Fibroblast of peridontal ligament (primary cell): ENCODE data around the gene ZNF678.
A peak's percentile ranks its signal among the peaks of the same experiment; 100 is the strongest.

Experiments
- DNase-seq: peaks from one replicate; pipeline ENCODE4 v3.0.0-alpha.2; 2010; ENCODE audit errors: extremely low read depth

The ZNF678 gene

DNA sequence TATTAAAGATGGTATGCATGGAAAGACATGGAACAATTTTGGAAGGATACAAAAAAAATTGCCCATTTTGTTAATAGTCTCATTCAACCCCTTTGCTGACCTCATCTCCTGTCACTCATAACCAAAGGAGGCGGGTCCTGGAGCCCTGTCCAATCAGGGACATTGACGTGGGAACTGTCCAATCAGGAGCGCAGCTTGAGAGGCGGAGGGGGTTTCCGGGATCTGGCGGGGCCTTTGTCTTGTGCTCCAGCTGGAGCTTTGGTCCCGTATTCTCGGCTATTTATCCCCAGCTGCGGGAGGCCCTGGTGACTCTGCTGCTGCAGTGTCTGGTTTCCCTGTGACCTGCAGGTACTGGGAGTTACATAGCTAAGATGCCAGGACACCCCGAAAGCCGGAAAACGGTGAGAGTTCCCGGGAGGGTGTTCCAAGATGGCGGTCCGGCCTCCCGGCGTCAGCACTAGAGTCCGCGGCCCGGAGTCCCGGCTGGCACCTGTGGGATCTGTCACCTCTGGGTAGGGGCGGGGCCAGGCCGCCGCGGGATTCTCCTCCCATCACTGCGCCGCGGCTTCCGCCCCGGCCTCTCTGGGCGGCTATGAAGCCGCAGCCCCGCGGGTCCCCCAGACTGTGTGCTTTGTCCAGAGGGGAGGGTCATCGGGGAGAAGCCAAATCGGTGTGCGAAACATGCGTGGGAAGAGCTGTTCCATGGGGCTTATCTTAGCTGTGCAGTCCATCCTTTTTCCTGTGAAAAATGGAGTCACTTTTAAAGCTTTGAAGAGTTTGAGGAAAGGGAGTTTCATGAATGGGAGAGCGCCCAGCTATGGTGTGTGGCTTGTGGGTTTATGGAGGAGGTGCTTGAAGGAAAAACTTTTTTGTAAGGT, at the start of gene ZNF678:
ZNF678 (plus strand) TSS at position 233 of the 878 bp plus-strand sequence. CDS start 87,436 bp downstream, outside the sequence.
- peak; percentile 93 for DNase-seq

DNA sequence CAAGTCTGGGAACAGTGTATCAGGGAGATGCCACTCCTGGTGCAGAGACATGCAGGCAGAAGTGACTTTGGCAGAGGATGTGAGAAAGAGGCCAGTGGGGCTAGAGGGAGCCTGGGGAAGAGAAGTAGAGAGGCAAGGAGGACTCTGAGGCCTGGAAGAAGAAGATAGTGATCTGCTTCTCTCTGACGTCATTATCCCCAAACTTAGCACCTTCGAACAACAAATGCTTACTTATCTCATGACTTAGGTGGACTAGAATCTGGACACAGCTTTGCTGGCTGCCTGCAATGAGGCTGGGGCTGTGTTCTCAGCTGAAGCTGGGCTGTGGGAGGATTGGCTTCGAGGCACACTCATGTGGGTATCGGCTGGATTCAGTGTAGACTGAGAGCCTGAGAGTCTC, 44.5 kb upstream of the ZNF678 start:
- DNase-seq: no peak

DNA sequence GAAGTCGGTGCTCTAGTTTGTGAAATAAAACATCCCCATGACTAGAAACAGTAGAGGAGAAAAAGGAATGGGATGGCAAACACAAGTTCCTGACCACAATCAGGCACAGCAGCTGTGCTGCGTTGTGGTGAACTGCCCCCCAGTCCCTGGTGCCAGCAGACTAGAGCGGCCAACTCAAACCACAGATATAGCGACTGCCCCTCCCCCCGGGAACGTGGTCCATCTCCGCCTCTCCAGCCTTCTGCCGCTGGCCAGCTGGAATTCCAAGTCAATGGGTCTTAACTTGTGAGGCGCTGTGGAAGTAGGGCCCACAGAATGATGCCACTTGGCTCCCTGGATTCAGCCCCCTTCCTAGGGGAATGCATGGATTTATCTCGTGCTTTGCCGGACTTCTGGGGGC, 41.6 kb upstream of the ZNF678 start:
- DNase-seq: no peak

DNA sequence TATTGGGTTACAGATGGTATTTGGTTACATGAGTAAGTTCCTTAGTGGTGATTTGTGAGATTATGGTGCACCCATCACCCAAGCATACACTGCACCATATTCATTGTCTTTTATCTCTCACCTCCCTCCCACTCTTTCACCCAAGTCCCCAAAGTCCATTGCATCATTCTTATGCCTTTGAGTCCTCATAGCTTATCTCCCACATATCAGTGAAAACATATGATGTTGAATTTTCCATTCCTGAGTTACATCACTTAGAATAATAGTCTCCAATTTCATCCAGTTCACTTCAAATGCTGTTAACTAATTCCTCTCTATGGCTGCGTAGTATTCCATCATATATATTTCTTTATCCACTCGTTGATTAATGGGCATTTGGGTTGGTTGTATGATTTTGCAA, 36.8 kb upstream of the ZNF678 start:
- DNase-seq: no peak

DNA sequence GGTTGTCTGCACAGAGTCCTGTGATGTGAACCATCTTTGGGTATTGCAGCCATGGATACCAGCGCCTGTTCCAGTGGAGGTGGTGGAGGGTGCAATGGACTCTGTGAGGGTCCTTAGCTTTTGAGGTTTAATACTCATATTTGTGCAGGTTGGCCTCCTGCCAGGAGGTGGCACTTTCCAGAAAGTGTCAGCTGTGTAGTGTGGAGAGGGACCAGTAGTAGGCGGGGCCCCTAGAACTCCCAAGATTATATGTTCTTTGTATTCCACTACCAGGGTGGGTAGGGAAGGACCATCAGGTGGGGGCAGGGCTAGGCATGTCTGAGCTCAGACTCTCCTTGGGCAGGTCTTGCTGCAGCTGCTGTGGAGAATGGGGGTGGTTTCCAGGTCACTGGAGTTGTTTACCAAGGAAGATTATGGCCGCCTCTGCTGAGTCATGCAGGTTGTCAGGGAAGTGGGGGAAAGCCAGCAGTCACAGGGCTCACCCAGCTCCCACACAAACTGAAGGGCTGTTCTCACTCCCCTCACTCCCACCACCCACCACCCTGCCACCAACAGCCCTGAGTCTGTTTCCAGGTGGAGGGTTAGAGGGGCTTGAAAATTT, 31.2 kb upstream of the ZNF678 start:
- DNase-seq: no peak

DNA sequence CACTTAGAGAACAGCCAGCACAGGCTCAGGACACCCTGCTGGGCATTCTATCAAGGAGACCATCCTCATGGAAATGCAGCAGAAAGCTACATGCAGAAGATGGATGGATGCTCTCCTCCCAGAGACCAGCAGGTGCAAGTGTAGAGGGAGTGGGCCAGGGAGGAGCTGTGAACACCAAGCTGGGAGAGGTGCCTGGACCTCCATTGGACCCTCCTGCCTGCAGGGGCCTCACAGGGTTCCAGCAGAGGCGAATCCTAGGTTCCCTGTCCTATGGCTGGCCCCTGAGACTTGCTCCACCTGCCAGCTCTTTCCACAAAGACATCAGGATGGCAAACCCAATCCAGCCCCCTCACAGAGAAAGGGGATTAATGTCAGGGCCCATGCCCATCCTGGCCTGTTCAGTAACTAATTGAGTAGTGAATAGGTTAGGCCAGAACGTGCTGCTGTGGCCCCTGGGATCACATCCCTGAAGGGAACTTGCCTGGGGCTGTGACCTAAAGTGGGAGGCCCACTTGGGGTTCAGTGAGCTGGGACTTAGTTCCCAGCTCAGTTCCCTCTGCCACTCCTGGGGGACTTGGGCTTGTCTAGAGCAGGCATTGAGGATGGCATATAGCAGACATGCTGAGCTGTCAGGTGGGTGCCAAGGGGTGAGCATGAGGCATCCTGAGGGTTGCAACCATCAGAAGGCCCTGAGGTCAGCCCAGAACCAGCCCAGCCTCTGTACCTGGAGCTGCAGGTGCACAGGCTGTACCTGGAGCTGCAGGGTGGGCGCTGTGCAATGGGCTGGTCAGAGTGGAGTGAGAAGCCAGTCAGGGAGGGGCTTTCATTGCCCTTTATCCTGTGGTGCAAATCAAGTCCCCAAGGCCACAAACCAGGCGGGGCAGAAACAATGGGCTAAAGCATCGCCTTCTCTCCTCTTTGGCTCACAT, 22.9 kb upstream of the ZNF678 start:
- DNase-seq: no peak

DNA sequence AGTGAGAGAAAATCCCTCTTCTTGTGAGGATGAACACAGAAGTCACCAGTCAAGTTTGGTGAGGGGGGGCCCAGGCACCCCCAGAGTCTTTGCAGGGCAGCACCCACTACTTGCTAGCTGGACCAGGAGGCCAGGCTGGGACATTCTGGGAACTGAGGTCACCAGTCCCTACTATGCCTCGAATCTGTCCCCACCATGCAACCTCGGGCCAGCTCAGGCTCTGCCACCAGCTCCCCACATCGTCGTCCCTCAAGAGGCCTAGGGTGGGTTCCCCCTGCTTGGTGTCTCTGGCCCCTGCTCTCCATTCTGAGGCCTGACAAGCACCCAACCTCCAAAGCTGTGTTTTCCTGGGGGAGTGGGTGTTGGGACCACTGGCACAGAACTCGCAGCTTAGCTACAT, 22.2 kb upstream of the ZNF678 start:
- DNase-seq: no peak

DNA sequence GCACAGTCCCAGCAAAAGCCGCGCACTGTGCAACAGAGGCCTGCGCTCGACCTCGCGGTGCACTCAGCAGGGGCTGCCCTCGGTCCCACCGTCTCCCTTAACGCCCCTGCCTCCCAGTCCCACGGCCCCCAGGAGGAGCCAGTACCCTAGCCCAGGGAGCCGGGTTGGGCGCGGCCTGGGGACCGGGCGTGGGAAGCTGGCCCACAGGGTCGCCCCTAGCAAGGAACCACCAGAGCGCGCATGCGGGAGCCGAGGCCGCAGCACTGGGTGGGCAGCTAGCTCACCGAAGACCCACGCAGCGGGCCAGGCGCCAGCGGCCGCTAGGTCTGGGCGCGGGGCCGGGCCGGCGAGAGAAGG, 21.6 kb upstream of the ZNF678 start:
- peak; percentile 0 for DNase-seq

DNA sequence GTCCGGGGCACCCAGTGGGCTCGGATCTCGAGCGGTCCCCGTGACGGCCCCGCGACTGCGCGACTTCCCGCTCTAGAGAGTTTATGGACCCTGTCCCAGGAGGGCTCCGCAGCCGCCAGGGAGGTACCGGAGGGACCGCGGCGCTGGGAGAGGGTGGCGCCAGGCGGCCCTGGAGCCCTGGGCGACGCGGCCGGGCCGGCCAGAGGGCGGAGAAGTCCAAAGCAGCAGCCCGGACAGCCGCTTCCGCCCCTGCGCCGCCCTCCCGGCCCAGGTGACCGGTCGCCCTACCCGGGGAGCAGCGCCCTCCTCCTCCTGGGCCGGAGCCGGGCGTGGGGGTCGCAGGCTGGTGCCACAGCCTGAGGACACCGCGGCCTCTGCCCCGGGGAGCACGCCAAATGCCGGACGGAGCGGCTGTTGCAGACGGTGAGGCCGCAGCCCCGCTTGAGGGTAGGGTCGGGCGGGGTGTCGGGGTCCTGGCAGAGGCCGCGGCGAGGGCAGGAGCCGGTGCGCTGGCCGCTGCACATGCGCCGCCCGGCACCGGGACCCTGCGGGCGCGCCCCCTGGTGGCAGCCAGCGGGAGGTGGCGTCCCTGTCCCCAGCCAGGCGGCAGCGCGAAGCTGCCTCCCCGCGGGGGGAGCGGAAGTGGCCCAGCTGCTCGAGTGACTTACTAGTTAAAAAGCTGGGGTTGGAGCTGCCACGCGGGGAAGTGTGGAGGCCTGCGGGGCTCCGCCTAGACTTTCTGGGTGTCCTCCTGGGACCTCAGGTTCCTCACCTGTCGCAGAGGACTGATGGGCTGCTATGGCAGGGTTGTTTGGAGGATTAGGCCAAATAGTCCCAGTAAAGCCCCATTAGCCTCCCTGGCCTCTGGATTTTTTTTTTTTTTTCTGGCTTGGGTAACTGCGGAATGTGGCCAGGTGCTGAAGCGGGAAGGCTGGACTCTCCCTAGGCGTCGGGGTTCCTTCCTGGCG, 20.9 kb upstream of the ZNF678 start:
- peak; percentile 60 for DNase-seq

DNA sequence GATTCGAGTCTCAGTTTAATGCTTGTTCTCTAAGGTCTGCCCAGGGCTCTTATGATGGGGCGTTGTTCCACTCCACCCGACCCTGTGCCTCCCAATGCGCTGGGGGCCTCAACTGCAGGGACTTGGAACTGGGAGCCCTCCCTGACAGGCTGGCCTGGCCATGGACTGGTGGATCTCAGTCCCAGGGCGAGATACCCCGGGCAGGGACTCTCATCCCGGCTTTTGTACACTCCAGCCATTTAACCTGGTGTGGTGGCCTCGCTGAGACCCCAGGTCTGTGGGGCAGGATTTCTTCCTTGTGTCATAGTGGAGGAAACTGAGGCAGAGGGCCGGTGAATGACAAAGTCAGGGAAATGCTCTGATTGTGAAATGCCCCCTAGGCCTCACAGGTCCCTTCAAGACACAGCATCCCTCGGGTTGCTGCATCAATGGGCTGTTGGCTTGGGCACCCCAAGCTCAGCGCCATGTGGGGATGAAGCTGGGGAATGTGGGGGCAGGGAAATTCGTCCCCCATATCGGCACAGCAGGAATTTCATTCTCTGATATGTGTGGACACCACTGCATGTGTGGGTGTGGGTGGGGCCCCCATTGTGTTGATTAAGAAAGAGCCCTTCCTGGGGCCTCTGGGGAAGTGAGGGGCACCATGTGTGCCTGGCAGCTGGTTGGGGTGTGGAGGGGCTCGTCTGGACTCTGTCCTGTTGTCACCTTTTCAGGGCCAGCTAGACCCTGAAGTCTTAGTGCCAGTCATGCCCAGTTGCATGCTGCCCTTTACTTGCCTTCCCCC, 19.9 kb upstream of the ZNF678 start:
- DNase-seq: no peak

DNA sequence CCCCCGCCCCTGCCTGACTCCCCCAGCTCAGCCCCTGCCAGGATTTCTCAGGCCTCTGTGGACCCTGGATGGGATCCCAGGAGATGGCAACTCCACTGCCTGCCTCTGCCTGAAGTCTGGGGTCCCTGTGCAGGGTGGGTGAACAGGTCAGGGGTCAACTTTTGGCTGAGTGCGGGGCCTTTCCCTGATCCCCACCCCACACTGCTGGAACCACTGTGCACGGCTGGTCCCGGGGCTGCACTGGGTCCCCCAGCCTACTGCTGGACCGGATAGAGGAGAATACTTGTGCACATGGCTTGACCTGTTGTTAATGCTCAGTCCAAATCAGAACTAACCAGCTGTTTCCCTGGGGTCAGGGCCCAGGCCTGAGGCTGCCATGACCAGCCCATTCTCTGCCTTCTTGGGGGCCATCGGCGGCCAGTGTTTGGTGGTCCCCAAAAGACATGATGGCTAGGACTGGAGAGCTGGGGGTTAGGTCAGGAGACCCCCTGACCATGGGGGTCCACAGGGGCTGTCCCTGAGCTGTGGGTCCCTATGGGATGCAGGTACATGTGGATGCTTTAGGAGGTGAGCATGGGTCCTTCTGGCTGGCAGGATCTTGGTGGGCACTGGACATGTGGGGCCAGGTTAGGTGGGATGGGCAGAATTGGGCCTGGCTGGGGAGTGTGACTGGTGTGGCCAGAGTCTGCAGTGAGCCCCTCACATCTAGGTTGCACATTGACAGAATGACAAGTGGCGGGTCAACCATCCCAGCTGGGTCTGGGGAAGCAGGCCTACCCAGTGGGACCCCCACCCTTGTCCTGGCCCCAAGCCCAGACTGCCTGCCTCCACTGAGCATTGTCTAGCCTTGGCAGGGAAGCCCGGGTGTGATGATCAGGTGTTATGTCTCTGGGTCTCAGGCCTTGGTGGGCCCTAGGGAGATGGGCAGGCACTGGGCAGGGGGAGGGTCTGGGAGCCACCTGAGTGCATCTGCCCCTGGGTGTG, 19.0 kb upstream of the ZNF678 start:
- no peak for DNase-seq

DNA sequence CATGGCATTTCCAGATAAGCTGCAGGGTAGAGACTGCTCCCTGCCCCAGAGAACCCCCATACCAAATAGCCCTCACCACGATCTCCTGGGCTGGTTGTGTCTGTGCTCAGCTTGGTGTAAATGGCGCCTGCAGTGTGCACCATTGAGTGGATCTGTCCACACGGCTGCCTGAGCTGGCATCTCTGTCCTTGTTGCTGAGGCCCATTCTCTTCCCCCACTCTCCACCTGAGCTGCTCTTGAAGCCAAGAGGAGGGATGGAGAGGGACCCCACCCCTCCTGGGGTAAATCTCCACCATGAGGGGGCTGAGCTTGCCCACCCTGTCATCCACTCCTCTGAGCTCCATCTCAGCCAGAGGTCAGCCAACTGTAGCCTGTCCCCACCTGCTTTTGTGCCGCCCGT, 18.0 kb upstream of the ZNF678 start:
- DNase-seq: no peak

DNA sequence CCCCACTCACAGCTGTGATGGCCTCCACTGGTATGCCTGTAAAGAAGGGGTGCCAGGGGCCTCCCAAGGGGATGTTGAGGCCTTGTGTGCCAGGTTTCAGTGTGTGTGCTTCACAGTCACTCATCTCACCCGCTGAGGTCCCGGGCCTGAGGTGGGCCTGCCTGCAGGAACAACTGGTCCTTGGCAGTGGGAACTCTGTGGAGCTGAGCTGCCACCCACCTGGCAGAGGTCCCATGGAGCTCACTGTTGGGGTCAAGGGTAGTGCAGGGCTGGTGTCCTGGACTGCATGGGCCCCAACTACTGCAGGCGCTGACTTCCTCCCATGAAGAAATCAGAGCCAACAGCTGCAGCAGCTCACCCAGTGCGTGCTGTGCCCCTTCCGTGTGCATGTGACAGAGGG, 17.3 kb upstream of the ZNF678 start:
- DNase-seq: no peak

DNA sequence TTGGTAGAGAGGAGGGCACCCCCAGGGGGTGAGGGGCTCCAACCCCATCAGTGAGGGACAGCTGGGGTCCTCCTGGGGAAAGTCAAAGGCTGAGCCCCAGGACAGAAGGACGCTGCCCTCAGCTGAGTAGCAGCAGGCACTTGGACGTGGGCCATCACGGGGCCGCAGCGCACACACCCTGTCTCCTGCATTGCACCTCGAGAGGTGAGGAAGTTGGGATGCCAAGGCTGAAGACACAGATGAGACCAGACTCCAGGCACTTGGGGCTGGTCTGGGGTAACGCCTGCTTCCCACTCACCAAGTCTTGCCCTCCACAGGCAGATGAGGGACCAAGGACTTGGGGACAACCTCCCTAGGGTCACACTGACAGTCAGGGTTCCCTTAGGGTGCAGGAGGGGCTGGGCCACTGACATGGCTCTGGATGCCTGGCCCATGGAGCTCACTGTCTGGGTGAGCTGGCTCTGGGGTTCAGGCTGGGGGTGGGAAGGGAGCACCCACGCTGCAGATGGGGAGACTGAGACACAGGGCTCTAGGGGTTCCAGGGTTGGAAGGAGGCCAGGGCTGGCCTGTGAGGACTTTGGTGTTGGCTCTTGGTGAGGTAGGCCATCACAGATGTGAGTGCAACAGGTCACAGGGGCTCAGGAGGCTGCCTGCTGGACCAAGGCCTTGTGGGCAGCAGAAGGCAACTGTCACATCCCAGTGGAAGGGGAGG, 16.6 kb upstream of the ZNF678 start:
- no peak for DNase-seq

DNA sequence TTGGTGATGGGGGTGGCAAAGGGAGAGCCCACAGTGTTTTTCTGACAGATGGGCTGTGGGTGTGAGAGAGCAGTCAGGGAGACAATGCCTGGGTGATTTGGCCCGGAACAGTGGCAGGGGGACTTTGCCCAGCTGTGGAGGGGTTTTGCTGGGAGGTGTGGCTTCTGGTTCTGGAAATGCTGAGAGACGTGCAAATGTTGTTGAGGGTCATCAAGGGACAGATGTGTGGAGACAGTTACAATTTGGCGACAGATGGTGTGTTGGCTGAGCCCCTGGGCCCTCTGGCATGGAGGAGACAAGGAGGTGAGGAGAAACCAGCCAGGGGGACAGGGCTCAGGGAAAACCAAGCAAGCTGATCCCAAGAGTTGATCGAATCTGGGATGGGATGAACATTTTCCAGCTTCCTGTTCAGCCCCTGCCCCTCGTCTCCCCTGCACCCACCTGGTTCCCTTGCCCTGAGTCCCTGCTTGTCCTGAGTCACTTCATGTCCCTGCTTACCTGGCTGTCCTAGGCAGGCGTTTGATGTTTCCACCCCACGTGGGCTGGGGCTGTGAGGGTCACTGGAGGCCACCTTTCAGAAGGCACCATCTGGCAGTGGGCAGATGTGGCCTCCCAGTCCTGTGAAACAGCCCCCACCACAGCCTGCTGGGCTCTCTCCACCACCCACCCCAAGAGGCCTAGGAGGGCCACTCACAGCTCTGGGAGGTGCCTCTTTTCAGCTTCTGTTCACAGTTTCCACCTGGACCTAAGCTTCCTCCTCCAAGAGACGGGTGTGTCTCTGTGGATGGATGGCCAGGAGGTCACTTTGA, 15.8 kb upstream of the ZNF678 start:
- DNase-seq: no peak

DNA sequence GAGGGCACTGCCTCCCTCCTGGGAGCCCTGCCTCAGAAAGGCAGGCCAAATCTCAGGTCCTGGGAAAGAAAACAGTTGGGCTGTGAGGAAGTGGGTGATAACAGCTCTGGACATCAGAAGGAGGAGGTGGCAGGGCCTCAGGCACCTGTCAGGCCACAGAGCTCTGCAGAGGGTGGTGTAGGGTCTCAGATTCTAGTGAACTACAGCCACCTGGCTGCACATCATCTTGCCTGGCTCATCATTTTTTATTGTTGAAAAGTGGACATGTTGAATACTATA, 15.3 kb upstream of the ZNF678 start:
- no peak for DNase-seq

DNA sequence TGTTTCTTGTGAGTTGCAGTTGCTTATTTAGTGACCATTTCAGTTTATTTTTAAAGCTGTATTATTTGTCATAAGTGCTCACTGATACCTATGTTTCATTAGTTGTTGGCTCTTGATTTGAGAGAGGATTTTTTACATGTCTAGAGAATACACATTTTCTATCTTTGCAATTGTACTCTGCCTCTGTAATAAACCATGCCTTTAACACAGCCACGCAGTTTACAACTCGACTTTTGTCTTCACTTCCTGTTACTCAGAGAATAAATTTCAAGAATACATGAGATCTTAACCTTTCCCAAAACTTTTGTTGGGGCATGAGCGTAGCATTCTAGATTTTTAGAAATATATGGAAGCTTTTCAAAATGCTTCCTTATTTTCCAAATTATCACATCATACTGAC, 14.9 kb upstream of the ZNF678 start:
- DNase-seq: no peak

DNA sequence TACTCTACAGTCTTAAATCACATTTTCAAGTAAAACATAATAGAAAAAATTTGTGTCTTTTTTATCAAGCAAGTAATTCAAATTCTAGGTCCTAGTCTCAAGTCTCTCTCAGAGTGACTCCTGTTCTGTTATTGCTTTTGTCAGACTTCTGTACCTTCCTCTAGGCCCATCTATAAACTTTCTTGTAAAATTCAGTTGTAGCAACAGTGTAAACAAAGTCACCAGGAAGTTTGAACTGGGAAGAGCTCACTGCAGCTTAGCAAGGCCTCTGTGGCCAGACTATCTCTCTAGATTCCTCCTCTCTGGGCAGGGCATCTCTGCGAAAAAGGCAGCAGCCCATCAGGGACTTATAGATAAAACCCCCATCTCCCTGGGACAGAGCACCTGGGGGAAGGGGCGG, 13.5 kb upstream of the ZNF678 start:
- no peak for DNase-seq
